HFF-Myc (cell line): ENCODE data around the gene UGT1A3.
"Not testable (repeated sequence)": the region's sequence is repeated elsewhere in the genome, so short reads cannot be mapped to it uniquely, and the experiment has no call there.

ENCODE experiments used
- DNase-seq: peaks from one replicate; pipeline ENCODE4 v3.0.0-alpha.2; 2011; ENCODE audit warnings: low read depth; ENCODE audit errors: extremely low read depth
- H3K4me3 ChIP-seq: replicated peaks from 2 replicates; pipeline ENCODE4 v1.5.1; 2011; ENCODE audit warnings: low read depth, mild to moderate bottlenecking, control low read depth, low read length
- CTCF ChIP-seq: IDR thresholded peaks from 2 replicates; pipeline ENCODE4 v1.5.1; 2012; ENCODE audit warnings: mild to moderate bottlenecking, low read depth, low read length, control low read depth; ENCODE audit errors: missing control alignments

UGT1A3 gene

GRCh38 chr2:233746475-233747282 lies 17.8 kb downstream of the UGT1A3 start:
- H3K4me3 ChIP-seq, result no peak overlapping the region
- TF ChIP-seq CTCF, result no peak
- no peak for DNase-seq

- DNase-seq, result no peak
- no peak overlapping the region for H3K4me3 ChIP-seq
- TF ChIP-seq CTCF, result no peak
Measured at GRCh38 chr2:233747283-233747544, 18.4 kb downstream of the UGT1A3 start.

- H3K4me3 ChIP-seq, DNase-seq: not testable (repeated sequence)
Measured at GRCh38 chr2:233750689-233751088, 21.8 kb downstream of the UGT1A3 start.

GRCh38 chr2:233751212-233752009 lies 22.6 kb downstream of the UGT1A3 start:
- not testable (repeated sequence) for DNase-seq, H3K4me3 ChIP-seq

GRCh38 chr2:233754872-233755611 lies 26.2 kb downstream of the UGT1A3 start:
- H3K4me3 ChIP-seq, result no peak overlapping the region
- DNase-seq, result no peak
- TF ChIP-seq CTCF, result no peak

GRCh38 chr2:233756429-233757081 lies 27.7 kb downstream of the UGT1A3 start:
- no peak for DNase-seq
- no peak for TF ChIP-seq CTCF
- no peak overlapping the region for H3K4me3 ChIP-seq

- no peak for TF ChIP-seq CTCF
- no peak overlapping the region for H3K4me3 ChIP-seq
- DNase-seq, result no peak
Measured at GRCh38 chr2:233758141-233758540, 29.3 kb downstream of the UGT1A3 start.
